ENCODE results near the gene MTCL1.

MTCL1 gene

DNA sequence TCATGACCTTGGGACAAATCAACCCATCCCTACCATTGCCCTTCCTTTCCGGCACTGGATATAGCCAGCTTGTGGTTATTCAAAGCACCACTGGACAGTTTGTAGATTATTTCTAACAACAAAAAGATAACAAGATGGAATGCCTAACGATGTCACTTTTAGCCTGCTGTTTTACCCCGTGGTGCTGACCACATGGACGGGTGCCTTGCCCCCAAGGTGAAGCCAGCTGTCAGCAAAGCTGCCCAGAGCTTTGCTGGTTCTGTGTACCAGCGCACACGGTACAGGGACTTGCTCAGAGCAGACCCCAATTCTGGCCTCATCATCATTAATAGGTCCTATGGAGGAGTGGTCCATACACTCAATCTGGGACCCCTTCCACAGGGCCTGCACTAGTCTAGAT is 118.2 kb downstream of the MTCL1 start:
- Histone ChIP-seq H3K36me3 (ENCODE audit: control insufficient read depth, low read depth, low read length) (peaks cover 51% of the 10 kb centered on the region), H3K9me3 (ENCODE audit: control insufficient read depth, low read depth, low read length) (no peaks in the 10 kb centered on the region)

DNA sequence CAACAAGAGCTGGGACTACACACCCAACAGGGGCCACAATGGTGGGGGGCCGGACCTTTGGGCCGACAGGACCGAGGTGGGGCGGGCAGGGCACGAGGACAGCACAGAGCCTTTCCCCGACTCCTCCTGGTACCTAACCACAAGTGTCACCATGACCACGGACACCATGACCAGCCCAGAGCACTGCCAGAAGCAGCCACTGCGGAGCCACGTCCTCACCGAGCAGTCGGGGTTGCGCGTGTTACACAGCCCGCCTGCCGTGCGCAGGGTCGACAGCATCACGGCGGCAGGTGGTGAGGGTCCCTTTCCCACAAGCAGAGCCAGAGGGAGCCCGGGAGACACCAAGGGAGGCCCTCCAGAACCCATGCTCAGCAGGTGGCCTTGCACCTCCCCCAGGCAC is 119.5 kb downstream of the MTCL1 start:
- Histone ChIP-seq H3K4me1 (ENCODE audit: control insufficient read depth, low read depth, low read length) (peaks cover 2% of the 10 kb centered on the region), H3K27ac (ENCODE audit: low read length) (no peak overlapping the region), H3K36me3 (ENCODE audit: control insufficient read depth, low read depth, low read length) (peaks cover 47% of the 10 kb centered on the region), H3K9me3 (ENCODE audit: control insufficient read depth, low read depth, low read length) (no peaks in the 10 kb centered on the region), H3K27me3 (ENCODE audit: control insufficient read depth, insufficient read depth, low read length) (no peaks in the 10 kb centered on the region), H3K9ac (ENCODE audit: low read length) (no peak overlapping the region), H3K4me3 (ENCODE audit: low read length) (no peak overlapping the region)

More for the DNA sequence above, 118.2 kb downstream of the MTCL1 start:
- no peak overlapping the region for H3K4me3 ChIP-seq (ENCODE audit: low read length)
- H3K27me3 ChIP-seq (ENCODE audit: control insufficient read depth, insufficient read depth, low read length): no peaks in the 10 kb centered on the region
- no peak overlapping the region for H3K27ac ChIP-seq (ENCODE audit: low read length)
- H3K4me1 ChIP-seq (ENCODE audit: control insufficient read depth, low read depth, low read length): peaks cover 2% of the 10 kb centered on the region
- H3K9ac ChIP-seq (ENCODE audit: low read length): no peak overlapping the region

DNA sequence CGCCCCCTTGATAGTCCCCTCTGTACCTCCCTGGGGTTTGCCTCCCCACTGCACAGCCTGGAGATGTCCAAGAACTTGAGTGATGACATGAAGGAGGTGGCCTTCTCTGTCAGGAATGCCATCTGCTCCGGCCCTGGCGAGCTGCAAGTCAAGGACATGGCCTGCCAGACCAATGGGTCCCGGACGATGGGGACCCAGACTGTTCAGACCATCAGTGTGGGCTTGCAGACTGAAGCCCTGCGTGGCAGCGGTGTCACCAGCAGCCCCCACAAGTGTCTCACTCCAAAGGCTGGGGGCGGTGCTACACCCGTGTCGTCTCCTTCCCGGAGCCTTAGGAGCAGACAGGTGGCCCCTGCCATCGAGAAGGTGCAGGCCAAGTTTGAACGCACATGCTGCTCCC is 119.9 kb downstream of the MTCL1 start:
- Histone ChIP-seq H3K27me3 (ENCODE audit: control insufficient read depth, insufficient read depth, low read length) (no peaks in the 10 kb centered on the region), H3K36me3 (ENCODE audit: control insufficient read depth, low read depth, low read length) (peaks cover 46% of the 10 kb centered on the region), H3K9ac (ENCODE audit: low read length) (no peak overlapping the region), H3K4me3 (ENCODE audit: low read length) (no peak overlapping the region), H3K27ac (ENCODE audit: low read length) (no peak overlapping the region), H3K9me3 (ENCODE audit: control insufficient read depth, low read depth, low read length) (no peaks in the 10 kb centered on the region), H3K4me1 (ENCODE audit: control insufficient read depth, low read depth, low read length) (peaks cover 2% of the 10 kb centered on the region)

DNA sequence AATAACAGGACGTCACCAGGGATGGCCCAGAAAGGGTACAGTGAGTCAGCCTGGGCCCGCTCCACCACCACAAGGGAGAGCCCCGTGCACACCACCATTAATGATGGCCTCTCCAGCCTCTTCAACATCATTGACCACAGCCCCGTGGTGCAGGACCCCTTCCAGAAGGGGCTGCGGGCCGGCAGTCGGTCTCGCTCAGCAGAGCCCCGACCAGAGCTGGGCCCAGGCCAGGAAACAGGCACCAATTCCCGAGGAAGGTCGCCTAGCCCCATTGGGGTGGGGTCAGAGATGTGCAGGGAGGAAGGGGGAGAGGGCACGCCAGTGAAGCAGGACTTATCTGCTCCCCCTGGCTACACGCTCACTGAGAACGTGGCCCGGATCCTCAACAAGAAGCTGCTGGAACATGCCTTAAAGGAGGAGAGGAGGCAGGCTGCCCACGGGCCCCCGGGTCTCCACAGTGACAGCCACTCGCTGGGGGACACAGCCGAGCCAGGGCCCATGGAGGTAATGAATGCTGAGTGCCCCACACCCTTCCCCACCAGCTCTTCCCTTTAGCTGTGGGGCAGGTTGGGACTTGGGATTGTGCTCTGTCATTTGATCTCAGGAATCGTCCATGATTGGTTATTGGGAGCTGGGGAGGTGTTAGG is 120.5 kb downstream of the MTCL1 start:
- Histone ChIP-seq H3K27me3 (ENCODE audit: control insufficient read depth, insufficient read depth, low read length) (no peaks in the 10 kb centered on the region), H3K4me3 (ENCODE audit: low read length) (no peak overlapping the region), H3K9ac (ENCODE audit: low read length) (no peak overlapping the region), H3K4me1 (ENCODE audit: control insufficient read depth, low read depth, low read length) (peaks cover 2% of the 10 kb centered on the region), H3K27ac (ENCODE audit: low read length) (no peak overlapping the region), H3K9me3 (ENCODE audit: control insufficient read depth, low read depth, low read length) (no peaks in the 10 kb centered on the region), H3K36me3 (ENCODE audit: control insufficient read depth, low read depth, low read length) (peaks cover 40% of the 10 kb centered on the region)

DNA sequence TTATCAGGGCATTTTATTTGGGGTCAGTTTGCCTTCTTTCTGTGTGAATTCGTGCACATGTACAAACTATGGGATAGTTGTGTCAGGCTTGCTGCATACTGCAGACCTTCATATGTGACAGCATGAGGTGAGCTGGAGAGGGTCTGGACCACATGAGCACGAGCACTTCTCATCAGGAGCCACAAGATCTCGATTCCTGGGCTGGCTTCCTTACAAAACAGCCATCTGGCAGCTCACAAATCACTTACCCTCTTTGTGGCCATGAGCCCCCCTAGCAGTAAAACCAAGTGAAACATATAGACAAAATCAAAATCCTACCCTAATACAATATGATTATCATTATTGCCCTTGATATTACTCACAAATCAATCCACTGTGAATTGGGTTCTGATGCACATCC is 121.2 kb downstream of the MTCL1 start:
- H3K36me3 ChIP-seq (ENCODE audit: control insufficient read depth, low read depth, low read length): peaks cover 34% of the 10 kb centered on the region
- H3K27me3 ChIP-seq (ENCODE audit: control insufficient read depth, insufficient read depth, low read length): no peaks in the 10 kb centered on the region
- H3K4me3 ChIP-seq (ENCODE audit: low read length): no peak overlapping the region
- H3K9ac ChIP-seq (ENCODE audit: low read length): no peak overlapping the region
- H3K4me1 ChIP-seq (ENCODE audit: control insufficient read depth, low read depth, low read length): peaks cover 2% of the 10 kb centered on the region
- no peaks in the 10 kb centered on the region for H3K9me3 ChIP-seq (ENCODE audit: control insufficient read depth, low read depth, low read length)
- H3K27ac ChIP-seq (ENCODE audit: low read length): no peak overlapping the region

DNA sequence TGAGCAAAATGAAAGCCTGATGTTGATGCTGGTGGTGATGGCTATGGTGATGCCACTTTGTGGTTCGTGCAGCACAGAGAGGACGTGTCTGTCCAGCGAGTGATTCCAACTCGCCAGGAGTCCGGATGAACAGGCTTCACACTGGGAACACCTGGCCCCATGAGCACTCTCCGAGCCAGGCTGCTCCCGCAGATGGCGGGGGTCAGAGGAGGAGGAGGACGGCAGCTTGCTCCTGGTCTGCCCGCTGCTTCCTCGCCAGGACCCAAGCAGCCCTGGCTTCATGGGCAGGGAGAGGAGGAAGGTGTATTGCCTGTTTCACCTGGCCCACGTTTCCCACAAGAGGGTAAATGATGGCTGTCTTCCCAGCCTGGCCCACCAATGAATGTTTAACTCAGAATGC is 121.6 kb downstream of the MTCL1 start:
- Histone ChIP-seq H3K4me3 (ENCODE audit: low read length) (no peak overlapping the region), H3K9me3 (ENCODE audit: control insufficient read depth, low read depth, low read length) (no peaks in the 10 kb centered on the region), H3K27me3 (ENCODE audit: control insufficient read depth, insufficient read depth, low read length) (no peaks in the 10 kb centered on the region), H3K4me1 (ENCODE audit: control insufficient read depth, low read depth, low read length) (peaks cover 2% of the 10 kb centered on the region), H3K36me3 (ENCODE audit: control insufficient read depth, low read depth, low read length) (peaks cover 30% of the 10 kb centered on the region), H3K9ac (ENCODE audit: low read length) (no peak overlapping the region), H3K27ac (ENCODE audit: low read length) (no peak overlapping the region)

DNA sequence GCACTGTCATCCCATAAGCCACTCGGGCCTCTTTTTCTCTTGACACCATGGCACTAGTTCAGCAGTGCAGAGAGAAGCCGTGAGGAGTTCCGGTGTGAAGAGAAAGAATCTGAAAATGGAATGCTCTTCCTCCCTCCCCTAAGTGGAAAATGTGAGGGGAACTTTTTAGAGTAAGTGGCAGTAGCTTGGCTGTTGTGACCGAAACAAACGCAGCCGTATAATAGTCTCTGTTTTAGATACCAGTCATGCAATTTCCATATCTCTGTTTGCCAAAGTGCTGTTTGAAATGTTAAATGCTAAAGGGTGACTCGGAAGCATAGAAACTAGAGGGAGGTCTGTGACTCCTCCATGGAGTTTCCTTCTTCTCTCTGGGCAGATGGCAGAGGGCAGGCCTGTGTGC is 122.9 kb downstream of the MTCL1 start:
- peaks cover 19% of the 10 kb centered on the region for H3K36me3 ChIP-seq (ENCODE audit: control insufficient read depth, low read depth, low read length)
- no peak overlapping the region for H3K27ac ChIP-seq (ENCODE audit: low read length)
- H3K27me3 ChIP-seq (ENCODE audit: control insufficient read depth, insufficient read depth, low read length): no peaks in the 10 kb centered on the region
- H3K4me1 ChIP-seq (ENCODE audit: control insufficient read depth, low read depth, low read length): peaks cover 2% of the 10 kb centered on the region
- H3K9me3 ChIP-seq (ENCODE audit: control insufficient read depth, low read depth, low read length): no peaks in the 10 kb centered on the region
- no peak overlapping the region for H3K9ac ChIP-seq (ENCODE audit: low read length)
- no peak overlapping the region for H3K4me3 ChIP-seq (ENCODE audit: low read length)

DNA sequence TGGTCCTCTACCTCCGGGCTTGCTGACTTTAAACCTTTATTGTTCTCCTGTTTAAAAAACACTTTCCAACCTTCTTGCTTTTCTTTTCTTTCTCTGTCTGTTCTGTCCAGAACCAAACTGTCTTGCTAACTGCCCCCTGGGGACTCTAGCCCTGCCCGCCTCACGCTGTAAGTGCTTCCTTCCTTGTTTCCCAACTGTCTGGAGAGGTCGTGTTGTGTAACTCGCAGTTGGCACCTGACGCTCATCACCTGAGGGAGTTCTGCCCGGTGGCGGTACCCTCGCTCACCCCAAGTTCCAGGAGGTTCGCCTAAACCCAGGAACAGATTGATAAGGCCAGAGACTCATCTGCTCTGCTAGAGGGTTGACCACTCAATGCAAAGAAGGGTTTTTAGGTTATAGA is 123.4 kb downstream of the MTCL1 start:
- peaks cover 14% of the 10 kb centered on the region for H3K36me3 ChIP-seq (ENCODE audit: control insufficient read depth, low read depth, low read length)
- peaks cover 2% of the 10 kb centered on the region for H3K4me1 ChIP-seq (ENCODE audit: control insufficient read depth, low read depth, low read length)
- H3K27me3 ChIP-seq (ENCODE audit: control insufficient read depth, insufficient read depth, low read length): no peaks in the 10 kb centered on the region
- no peaks in the 10 kb centered on the region for H3K9me3 ChIP-seq (ENCODE audit: control insufficient read depth, low read depth, low read length)
- H3K27ac ChIP-seq (ENCODE audit: low read length): no peak overlapping the region
- no peak overlapping the region for H3K9ac ChIP-seq (ENCODE audit: low read length)
- H3K4me3 ChIP-seq (ENCODE audit: low read length): no peak overlapping the region

DNA sequence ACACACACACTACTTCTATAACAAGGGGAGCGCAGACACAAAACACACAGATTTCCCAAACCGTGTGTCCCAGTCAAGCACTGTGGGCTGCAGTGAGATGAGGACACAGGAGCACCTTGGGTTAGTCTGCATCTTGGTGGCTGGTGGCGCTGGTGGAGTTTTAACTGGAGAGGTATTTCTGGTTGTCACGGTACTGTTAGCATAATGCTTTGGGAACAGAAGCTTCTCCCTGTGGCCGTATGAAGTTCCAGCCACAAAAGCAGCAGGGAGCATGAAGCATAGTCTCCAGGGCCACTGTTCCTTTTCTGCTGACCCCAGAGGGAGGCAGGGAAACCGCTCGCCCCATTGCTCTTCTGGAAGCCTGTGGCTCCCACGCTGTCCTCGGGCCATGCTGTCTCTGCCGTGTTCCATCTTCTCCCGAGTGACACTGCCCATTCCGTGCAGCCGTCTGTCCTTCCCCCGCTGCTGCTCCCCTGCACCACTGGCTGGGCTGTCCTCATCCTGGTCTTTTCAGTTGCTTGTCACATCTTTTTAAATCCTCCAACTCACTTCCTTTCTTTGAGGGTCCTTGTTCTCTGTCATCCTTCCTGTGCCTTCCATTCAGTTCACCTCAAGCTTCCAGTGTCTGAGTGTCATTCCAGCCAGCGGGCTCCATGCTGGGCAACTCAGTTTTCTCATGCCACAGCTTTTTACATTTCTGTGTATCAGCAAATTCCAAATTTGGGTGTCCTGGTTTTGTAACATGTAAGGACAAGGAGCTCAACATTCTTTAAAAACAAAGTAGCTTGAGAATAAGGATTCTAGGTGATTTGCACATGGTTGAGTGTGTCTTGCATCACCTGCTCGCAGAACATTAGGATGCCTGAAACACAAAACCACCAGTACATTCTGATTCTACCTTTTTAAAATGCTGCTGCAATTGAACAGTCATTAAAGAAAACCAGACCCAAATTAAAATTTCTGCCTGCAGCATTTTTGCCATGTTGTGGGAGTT is 125.0 kb downstream of the MTCL1 start:
- Histone ChIP-seq H3K4me1 (ENCODE audit: control insufficient read depth, low read depth, low read length) (peaks cover 2% of the 10 kb centered on the region), H3K36me3 (ENCODE audit: control insufficient read depth, low read depth, low read length) (peaks cover 1% of the 10 kb centered on the region), H3K27ac (ENCODE audit: low read length) (no peak overlapping the region), H3K9me3 (ENCODE audit: control insufficient read depth, low read depth, low read length) (no peaks in the 10 kb centered on the region), H3K9ac (ENCODE audit: low read length) (no peak overlapping the region), H3K27me3 (ENCODE audit: control insufficient read depth, insufficient read depth, low read length) (no peaks in the 10 kb centered on the region), H3K4me3 (ENCODE audit: low read length) (no peak overlapping the region)

DNA sequence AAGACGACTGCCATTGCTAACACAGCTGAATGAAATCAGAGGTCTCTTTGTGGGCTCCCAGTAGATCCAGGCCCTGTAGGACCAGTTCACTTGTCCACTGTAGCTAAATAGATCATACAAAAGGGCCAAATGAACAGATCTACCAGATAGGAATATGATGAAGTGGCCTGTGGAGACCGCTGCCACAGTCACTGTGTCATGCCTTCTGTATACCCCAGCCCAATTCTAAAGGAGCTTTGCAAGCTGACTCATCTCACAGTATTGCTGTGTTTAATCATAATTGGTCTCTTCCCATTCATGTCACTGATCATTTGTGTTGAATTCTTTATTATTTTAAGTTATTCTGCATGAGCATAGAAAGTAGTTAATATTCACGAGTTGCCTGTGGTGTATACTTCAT is 125.8 kb downstream of the MTCL1 start:
- Histone ChIP-seq H3K36me3 (ENCODE audit: control insufficient read depth, low read depth, low read length) (no peaks in the 10 kb centered on the region), H3K9ac (ENCODE audit: low read length) (no peak overlapping the region), H3K27ac (ENCODE audit: low read length) (no peak overlapping the region), H3K9me3 (ENCODE audit: control insufficient read depth, low read depth, low read length) (no peaks in the 10 kb centered on the region), H3K27me3 (ENCODE audit: control insufficient read depth, insufficient read depth, low read length) (no peaks in the 10 kb centered on the region), H3K4me3 (ENCODE audit: low read length) (no peak overlapping the region), H3K4me1 (ENCODE audit: control insufficient read depth, low read depth, low read length) (peaks cover 2% of the 10 kb centered on the region)

DNA sequence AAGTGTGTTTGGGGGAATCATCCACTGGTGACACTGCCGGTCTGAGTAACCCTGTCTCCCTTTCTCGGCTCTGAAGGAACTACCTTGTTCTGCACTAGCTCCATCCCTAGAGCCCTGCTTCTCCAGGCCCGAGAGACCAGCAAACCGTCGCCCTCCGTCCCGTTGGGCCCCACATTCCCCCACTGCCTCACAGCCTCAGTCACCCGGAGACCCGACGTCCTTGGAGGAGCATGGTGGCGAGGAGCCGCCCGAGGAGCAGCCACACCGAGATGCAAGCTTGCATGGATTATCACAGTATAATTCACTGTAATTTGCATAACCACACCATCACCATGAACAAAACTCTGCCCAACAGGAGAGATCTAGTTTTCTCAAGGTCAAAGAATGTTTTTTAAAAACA is 126.2 kb downstream of the MTCL1 start:
- no peaks in the 10 kb centered on the region for H3K36me3 ChIP-seq (ENCODE audit: control insufficient read depth, low read depth, low read length)
- no peak overlapping the region for H3K4me3 ChIP-seq (ENCODE audit: low read length)
- no peaks in the 10 kb centered on the region for H3K27me3 ChIP-seq (ENCODE audit: control insufficient read depth, insufficient read depth, low read length)
- peaks cover 2% of the 10 kb centered on the region for H3K4me1 ChIP-seq (ENCODE audit: control insufficient read depth, low read depth, low read length)
- no peaks in the 10 kb centered on the region for H3K9me3 ChIP-seq (ENCODE audit: control insufficient read depth, low read depth, low read length)
- no peak overlapping the region for H3K27ac ChIP-seq (ENCODE audit: low read length)
- no peak overlapping the region for H3K9ac ChIP-seq (ENCODE audit: low read length)

All from iPS-18a (cell line).